Activated T-helper 9 cell treated with anti-CD3 and anti-CD28 coated beads, Interleukin-2, amount 50 U/mL, for 16 hours (primary cell): ENCODE data around the gene SRRM2.

Experiments used
- DNase-seq: peaks from one replicate; pipeline ENCODE4 v3.0.0-alpha.2; 2020; ENCODE audit warnings: low read depth

SRRM2 gene

DNA sequence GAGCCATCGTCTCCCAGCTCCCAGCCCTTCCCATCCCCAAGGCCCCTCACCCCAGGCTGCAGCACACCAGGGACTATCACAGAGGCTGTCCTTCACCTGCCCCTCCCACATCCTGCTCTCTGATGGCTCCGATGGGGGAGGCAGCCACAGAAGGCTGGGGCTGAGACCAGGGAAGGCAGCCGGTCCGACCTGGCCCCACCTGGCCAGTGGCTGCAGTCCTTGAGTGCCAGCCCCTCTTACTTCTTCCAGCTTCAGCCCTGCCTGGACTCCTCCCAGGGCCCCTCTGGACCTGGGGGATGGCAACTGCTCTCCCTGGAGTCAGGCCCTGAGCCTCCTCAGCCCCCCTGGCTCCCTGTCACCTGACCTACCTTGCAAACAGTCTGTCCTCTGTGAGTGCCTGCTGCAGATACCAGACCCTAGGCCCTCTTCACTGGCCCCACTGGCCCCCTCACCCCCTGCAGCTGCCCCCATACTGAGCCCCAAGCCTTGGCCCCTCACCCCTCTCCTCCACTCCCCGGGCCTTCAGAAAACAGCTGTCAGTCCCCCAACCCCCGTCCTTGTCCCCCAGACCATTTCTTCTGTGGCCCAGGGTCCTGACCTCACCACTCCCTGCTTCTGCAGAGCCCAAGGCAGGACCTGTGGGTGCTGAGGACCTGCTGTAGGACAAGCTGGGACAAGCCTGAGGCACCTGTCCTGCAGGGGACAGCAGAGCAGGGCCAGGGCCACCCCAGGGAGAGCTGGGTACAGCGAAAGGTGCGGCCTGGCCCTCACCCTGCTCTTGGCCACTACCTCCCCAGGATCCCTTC lies 12.6 kb upstream of the SRRM2 start:
- DNase-seq = no peak

DNA sequence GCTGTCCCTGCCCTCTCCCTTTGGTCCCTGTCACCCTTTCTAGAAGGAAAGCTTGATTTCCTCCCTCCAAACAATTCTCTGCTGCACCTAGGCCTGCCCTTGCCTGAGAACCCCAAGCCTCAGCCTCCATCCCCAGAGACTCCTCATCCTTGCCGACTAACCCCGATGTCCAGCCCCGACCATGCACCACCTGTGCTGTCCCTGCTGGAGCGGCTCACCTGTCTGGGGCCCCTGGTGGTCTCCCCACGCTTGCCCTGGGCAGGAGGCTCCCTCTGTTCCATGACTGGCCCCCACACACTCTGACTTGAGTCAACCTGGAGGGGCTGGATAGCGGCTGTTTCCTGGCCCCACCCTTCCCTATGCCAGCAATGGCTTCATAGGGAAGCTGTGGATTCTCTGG lies 12.0 kb upstream of the SRRM2 start:
- no peak for DNase-seq

DNA sequence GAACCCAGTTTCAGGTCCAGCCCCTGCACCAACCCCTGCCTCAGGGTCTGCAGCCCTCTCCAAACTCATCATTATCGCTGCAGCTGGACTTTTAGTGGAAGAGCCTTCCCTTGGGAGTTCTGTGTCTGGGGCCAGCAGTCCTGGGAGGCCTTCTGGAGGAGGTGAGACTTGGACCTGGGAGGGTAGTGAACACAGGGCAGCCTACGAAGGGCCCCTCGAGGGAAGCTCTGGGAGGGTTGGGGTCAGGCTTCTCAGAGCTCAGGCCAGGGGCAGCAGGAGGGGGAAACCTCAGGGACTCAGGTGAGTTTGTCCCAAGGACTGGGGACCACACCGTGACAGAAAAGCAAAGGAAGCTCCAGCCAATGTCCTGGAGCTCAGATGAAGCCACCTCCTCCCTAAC lies 11.3 kb upstream of the SRRM2 start:
- DNase-seq = no peak

DNA sequence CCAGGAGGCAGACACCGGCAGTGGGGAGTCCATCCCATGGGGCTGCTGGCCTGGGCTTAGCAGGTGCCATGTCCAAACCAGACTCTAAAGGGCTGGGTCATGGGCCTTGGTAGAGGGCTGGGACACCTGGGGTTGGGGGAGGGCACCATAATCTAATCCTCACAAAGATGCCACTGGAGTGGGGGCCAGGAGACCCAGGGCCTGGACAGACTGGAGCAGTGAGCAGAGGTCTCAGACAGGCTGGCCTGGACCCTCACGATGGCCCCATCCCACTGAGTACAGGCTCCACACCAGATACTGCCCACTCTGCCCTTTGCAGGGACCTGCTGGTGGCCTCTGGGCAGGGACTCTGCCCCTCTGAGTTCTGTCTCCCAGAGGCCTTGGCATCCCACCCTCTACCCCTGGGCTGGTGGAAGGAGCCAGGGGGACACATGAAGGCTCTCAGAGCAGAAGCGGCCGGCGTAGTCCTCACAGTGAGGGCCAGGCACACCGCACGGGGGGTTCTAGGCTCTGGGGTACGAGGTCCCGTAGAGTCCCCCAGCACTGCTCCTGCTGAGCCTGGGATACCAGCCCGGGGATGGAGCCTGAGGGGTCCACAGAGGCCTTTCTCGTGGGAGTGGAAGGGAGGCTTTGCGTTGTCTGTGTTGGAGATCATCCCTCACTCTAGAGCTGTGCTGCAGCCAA lies 10.0 kb upstream of the SRRM2 start:
- no peak for DNase-seq

DNA sequence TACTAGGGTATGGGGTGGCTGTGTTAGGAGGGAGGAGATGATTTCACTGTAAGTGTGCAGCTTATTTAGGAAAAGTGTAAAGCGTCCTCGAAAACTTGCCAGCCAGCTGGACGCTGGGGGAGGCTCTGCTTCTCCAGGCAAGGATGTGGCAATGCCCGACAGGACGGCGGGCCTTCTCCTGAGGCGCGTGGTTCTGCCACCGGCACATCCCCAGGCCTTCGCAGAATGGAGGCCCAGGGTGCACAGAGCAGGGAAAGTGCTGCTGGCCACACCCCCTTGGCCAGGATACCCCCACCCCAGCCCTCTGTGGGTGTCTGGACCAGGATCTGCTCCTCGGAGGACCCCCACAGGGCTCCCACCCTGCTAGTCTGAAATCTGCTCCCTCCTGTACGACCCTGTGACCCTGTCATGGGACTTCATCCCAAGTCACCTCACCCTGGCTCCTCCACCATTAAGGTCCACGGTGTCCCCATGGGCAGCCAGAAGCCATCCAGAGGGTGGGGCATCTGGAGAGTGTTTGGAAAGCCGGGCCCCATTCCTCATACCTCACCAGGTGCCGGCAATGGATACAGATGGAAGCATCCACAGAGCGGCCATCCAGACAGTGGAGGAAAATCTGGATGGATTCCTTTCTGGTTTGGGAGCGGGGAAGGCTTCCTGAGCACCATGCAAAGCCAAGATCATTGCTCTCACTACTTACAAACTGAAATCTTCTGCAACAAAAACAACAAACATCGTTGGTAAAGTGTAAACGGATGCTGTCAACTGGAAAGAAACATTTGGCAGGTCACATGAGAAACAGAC lies 9.2 kb upstream of the SRRM2 start:
- DNase-seq = no peak

DNA sequence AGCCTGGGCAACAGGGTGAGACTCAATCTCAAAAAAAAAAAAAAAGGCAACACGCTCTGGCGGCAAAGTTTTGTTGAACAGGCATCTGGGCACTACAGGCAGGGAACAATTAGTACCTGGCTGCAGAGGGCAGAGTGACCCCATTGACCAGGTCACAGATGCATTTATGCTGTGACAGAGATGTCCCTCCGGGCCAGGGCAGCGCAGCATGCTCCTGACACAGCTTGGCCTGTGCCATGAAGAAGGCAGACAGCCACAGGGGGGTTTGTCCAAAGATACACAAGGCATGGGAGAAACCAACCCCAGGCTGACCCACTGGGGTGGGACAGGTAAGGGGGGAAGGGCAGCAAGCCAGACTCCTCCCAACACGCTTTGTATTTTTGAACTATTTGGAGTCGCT lies 7.7 kb upstream of the SRRM2 start:
- DNase-seq = no peak

DNA sequence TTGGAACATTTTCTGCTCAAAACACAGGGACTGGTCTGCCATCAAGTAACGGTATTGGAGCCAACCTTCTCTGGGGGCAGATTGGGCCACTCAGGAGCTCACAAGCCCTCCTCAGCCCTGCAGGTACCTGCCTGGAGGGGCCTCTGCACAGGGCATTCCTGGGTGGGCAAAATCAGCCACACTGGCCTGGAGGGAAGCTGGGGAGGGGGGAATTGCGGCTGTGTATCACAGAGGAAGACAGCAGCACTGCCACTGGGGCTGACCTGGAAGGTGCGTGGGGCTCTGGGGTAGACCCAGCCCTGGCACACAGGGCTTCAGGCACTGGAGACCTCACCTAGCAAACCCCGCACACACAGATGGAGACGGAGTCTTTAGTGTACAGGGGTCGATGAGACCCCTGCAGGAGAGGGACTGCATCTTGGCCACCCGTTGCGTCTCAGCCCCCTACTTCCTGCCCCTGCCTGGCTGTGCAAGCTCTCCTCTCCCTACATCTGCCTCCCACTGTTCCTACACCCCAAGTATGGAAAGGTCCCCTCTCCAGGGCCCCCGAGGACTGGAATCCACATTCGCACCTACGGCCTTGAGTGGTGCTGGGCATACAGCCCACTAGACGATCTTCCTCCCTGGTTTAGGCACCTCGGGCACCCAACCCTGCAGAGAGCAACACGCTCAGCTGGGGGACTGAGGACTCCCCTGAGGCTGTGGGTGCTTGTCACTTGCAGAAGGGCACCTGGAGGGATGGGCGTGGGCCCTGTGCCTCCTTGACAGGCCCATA lies 7.1 kb upstream of the SRRM2 start:
- DNase-seq = no peak

DNA sequence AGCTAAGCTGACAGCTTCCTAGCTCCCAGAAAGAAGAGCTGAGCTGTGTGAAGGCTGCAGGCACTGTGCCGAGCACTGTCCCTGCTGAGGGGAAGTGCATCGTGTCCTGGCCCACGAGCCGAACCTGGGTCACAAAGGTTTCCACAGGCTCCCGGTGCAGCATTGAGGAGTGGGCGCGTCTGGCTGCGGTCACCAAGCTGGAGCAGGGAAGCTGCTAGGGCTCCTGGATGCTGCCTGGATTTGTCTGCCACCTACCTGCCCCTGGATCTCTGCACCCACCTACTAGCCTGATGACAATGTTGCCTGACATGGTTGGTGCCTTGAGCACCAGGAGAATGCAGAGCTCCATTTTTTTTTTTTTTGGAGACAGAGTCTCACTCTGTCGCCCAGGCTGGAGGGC lies 6.5 kb upstream of the SRRM2 start:
- no peak for DNase-seq

DNA sequence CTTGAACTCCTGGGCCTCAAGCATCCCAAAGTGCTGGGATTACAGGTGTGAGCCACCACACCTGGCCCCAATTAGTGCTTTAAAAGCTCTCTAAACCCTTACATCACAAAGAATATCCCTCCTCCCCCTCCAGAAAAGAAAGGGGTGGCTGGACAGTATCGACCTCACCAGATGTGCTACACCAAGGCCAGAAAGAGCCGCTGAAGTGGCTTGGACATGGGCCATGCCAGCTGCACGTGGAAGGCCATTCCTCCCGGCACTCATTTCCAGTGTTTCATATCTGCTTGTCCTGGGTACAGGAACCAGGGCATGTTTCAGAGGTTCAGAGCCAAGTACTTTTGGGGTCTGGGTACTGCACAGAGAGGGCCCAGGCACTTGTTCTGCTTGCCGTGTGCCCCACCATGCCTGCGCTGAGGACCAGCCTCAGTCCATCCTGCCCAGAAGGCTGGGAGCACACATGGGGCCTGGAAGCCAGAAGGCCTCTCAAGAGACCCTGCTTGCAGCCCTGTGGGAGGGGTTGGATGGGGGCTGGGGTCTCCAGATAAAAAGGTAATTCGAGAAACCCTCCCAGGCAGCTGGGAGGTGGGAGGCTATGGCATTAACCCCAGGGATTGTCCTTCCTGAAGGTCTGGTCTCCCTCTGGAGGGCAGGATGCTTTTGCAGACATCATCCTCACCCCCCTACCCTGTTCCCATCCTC lies 3.5 kb upstream of the SRRM2 start:
- DNase-seq = no peak

DNA sequence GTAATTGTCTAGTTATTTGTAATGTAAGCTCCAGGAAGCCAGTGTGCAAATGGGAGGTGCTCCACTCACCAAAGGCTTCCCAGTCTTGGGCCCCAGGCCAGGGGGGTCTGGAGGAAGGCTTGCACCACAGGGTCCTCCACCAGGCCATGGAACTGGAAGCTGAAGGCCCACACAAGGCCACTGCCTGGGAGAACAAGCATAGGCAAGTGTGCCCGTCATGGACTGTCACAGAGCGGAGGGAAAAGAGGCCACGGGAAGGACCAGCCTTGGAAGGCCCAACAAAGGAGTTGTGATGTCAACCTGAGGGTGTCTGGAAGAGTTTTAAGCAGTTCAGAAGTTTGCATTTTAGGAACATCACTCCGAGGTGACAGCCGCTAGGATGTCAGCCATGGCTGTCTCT lies 3.0 kb upstream of the SRRM2 start:
- DNase-seq = no peak

DNA sequence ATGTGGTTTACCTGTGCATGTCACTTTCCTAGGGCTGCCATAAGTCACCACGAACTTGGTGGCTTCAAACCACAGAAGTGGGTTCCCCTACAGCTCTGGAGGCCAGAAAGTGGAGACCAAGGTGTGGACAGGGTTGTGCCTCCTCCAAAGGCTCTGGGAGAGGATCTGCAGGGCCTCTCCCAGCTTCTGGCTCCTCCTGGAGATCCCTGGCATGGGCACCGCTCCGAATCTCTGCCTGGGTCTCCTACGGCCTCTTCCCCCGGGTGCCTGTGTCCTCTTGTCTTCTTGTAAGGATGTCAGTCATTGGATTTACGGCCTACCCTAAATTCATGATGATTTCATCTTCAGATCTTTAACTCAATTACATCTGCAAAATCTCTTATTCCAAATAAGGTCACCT lies 2.5 kb upstream of the SRRM2 start:
- DNase-seq = no peak

DNA sequence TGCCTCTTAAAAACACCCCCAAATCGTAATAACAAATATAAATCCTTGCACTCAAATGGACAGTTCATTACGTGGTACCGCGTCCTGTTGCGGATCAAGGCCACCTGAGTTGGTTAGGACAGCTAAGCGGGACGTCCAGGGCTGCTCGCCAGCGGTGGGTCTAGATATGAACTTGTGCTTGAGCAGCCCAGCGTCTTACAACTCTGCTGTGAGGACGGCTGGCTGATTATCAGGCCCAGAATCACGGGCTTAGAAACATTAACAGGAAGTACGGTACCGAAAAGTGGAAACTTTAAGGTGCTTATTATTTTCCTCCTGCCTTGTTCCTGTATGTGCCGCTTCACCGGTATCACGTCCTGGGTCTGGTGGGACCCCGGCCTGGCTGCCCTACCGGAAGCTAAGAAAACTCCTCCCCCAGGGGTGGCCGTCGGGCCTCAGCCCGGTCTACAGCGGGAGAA lies 832 bp upstream of the SRRM2 start:
- DNase-seq = no peak

DNA sequence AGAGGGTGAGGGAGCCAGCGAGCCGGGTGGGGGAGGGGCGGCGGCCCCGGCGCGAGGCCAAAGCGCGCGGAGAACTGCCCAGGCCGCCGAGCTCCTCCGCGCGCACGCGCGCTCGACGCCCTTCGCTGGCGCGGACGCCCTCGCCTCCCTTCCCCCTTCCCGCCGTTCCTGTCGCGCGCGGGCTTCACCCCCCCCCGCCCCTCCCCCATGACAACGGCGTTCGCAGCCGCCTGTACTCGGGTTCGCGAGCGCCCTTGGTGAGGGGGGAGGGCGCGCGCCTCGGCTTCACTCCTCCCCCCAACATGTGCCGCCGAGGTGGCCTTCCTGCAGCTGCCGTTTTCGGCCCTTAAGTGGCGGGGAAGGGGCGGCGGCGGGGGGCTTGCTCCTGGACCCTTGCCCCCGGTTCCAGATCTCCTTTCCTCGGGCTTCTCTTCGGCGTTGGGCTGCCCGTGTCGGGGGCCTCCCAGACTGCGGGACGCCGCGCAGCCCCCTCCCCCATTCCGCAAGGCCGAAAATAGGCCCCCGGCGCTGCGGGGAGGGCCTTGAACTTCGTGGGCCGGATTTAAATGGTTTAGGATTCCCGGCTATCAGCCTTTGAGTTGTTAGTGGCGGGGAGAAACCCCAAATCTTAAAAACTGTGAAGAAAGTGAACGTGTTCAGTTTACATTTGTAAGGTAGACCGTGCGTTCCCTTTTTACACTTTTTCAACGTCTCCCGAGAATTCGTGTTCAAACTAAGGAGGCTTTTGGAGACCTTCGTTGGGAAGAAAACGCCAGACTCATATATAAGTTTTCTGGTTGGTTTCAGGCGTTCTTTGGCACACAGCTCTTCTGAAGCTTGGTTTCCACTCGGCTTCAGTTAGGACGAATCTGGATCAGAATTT lies 653 bp downstream of the SRRM2 start:
- DNase-seq = no peak

DNA sequence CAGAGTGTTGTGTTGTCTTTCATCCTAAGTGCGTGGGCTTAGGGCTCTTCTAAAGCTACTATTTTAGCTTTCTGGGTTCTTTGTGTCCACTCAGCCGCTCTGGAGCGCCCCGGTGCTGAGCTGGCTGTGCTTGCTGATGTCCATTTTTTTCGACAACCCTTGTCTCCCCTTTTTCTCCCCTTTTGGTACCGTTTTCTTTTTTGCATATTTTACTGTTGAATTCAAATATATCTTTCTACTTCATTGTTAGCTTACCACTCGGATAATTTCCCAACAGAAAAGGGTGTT lies 1.2 kb downstream of the SRRM2 start:
- no peak for DNase-seq

DNA sequence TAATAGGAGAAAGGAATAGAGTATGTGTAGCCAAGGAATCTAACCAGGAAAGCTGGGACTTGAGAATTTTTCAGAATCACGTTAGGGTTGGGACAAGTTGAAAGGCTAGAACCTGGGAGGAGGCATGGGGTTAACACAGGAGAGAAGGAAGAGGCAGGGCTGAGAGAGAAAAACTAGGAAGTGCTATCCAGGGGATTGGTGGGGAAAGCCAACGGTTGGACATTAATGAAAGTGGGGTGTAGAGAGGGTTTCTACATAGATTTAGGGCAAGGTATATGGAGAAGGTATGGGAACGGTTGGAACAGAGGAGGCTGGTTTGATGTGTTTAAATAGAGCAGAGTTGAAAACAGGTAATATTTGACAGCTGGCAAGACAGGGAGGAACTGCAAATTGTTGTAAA lies 2.7 kb downstream of the SRRM2 start:
- no peak for DNase-seq

DNA sequence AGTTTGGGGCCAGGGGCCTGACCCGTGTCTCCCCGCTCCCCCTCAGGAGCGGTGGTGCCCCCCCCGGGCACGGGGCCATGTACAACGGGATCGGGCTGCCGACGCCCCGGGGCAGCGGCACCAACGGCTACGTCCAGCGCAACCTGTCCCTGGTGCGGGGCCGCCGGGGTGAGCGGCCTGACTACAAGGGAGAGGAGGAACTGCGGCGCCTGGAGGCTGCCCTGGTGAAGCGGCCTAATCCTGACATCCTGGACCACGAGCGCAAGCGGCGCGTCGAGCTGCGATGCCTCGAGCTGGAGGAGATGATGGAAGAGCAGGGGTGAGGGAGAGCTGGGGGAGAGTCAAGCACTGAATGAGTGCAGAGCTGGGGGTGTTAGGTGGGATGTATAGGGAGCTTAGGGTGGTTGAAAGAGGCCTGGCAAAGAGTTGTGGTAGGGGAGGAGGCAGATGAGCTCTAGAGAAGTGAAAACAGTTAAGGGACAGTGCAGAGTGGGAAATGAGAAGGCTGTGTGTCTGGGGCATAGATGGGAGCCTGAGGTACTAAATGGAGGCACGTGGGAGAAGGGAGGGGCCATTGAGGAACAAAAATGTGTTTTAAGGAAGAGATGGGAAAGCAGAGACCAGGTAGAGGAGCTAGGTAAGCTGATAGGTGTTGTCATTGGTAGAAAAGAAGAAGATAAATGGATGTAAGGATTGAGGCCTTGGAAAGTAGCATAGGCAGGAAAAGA lies 4.0 kb downstream of the SRRM2 start:
- DNase-seq = no peak

DNA sequence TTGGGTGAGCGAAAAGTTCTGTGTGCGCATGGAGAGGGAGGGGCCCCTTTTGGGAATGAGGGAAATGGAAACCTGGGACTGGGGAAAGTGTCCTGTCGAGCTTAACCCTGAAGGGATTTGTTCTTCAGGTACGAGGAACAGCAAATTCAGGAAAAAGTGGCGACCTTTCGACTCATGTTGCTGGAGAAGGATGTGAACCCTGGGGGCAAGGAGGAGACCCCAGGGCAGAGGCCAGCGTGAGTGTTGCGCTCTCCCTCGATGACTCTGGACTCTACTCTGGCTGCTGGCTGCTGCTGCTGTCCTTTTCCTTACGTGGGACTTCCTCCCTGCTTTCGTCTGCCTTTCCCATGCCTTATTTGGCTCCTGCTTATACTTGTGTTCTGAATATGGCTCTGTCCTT lies 4.9 kb downstream of the SRRM2 start:
- DNase-seq = no peak

DNA sequence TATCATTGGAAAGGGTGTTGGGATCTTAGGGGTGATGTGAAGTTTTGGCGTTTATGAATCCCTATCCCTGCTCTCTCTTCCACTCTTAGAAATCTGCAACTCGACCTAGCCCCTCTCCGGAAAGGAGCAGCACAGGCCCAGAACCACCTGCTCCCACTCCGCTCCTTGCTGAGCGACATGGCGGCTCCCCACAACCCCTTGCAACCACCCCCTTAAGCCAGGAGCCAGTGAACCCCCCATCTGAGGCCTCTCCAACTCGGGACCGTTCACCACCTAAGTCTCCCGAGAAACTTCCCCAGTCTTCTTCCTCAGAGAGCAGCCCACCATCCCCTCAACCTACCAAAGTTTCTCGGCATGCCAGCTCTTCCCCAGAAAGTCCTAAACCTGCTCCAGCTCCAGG lies 9.0 kb downstream of the SRRM2 start:
- DNase-seq = no peak

DNA sequence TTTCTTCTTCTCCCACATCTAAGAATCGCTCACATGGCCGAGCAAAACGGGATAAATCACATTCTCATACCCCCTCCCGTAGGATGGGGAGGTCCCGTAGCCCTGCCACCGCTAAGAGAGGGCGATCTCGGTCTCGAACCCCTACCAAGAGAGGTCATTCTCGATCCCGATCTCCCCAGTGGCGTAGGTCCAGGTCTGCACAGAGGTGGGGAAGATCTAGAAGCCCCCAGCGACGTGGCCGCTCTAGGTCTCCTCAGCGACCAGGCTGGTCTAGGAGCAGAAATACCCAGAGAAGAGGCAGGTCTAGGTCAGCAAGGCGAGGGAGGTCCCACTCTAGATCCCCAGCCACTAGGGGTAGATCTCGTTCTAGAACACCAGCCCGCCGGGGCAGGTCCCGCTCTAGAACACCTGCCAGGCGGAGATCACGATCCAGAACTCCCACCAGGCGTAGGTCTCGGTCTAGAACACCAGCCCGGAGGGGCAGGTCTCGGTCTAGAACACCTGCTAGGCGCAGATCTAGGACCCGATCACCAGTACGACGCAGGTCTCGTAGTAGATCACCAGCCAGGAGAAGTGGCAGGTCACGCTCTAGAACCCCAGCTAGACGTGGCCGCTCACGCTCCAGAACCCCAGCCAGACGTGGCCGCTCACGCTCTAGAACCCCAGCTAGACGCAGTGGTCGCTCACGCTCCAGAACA lies 9.6 kb downstream of the SRRM2 start:
- DNase-seq = no peak
